ENCODE results near the gene GPR143. TPM values are rescaled to one million over a fixed set of nuclear protein-coding genes. Genes with fewer than 3 reads are reported as not detected.

The GPR143 gene
- total and polyA plus RNA-seq, 4 donors = 0.33 to 1.4 (median 0.48) TPM

GRCh38 chrX:9703406-9703805, 62.2 kb downstream of the GPR143 start (continued):
- TF ChIP-seq ZBTB33 (IDR thresholded peaks at IDR 0.05) (no peak), YY1 (IDR thresholded peaks at IDR 0.05) (no peak), RXRA (IDR thresholded peaks at IDR 0.05) (no peak), FOXA2 (IDR thresholded peaks at IDR 0.05) (no peak), JUND (IDR thresholded peaks at IDR 0.05) (no peak), ATF3 (IDR thresholded peaks at IDR 0.05) (no peak), REST (IDR thresholded peaks at IDR 0.05) (no peak), EGR1 (IDR thresholded peaks at IDR 0.05; ENCODE audit: low read depth in 2 of 2) (no peak), HNF4A (conservative IDR thresholded peaks at IDR 0.05) (no peak)

- no peaks in the 10 kb centered on the region for H3K27me3 ChIP-seq (ENCODE audit: control insufficient read depth in 4 of 4, insufficient read depth in 4 of 4, low read length in 3 of 4)
- TF ChIP-seq NR2F2 (IDR thresholded peaks at IDR 0.05) (no peak), SP1 (IDR thresholded peaks at IDR 0.05) (no peak), HNF4A (conservative IDR thresholded peaks at IDR 0.05) (no peak), EGR1 (IDR thresholded peaks at IDR 0.05; ENCODE audit: low read depth in 2 of 2) (no peak), GABPA (IDR thresholded peaks at IDR 0.05 in 1 of 2, conservative IDR thresholded peaks at IDR 0.05 in 1 of 2) (no peak), JUND (IDR thresholded peaks at IDR 0.05) (no peak), RXRA (IDR thresholded peaks at IDR 0.05) (no peak), FOXA2 (IDR thresholded peaks at IDR 0.05) (no peak), ZBTB33 (IDR thresholded peaks at IDR 0.05) (no peak), REST (IDR thresholded peaks at IDR 0.05) (no peak), ATF3 (IDR thresholded peaks at IDR 0.05) (no peak), CTCF (IDR thresholded peaks at IDR 0.05; ENCODE audit: low read depth, low read length, missing input control) (no peak)
- 97% methylated on average over 12 of the region's 12 CpGs for WGBS
Observed at GRCh38 chrX:9701790-9702189, 63.9 kb downstream of the GPR143 start.

More at GRCh38 chrX:9701790-9702189, 63.9 kb downstream of the GPR143 start:
- Histone ChIP-seq H3K9ac (ENCODE audit: low read depth in 1 of 2, low read length in 2 of 2) (no peak overlapping the region), H3K27ac (ENCODE audit: low read depth in 1 of 2, low read length in 2 of 2) (no peak overlapping the region), H3K4me1 (ENCODE audit: control insufficient read depth in 4 of 4, insufficient read depth in 4 of 4, low read length in 3 of 4) (no peaks in the 10 kb centered on the region), H3K9me3 (ENCODE audit: control insufficient read depth in 4 of 4, low read length in 3 of 4) (peaks cover 0 to 2% (median 0%) of the 10 kb centered on the region in 4 donors), H3K4me3 (ENCODE audit: low read depth in 1 of 3, low read length in 3 of 3) (no peak overlapping the region), H3K36me3 (ENCODE audit: control insufficient read depth in 4 of 4, insufficient read depth in 3 of 4, low read depth in 1 of 4, low read length in 3 of 4) (peaks cover 0 to 31% (median 6%) of the 10 kb centered on the region in 4 donors)
- no peak for DNase-seq (ENCODE audit: low spot score)
